HEK293T (cell line): ENCODE data around the gene SURF4.

Experiments used
- ARNT ChIP-seq: fragments of 450-650 bp; IDR thresholded peaks from 2 replicates; pipeline ENCODE4 v1.6.1; 2017; ENCODE audit warnings: mild to moderate bottlenecking
- BHLHE40 ChIP-seq: fragments of 450-650 bp; IDR thresholded peaks from 2 replicates; pipeline ENCODE4 v1.6.1; 2016; ENCODE audit warnings: mild to moderate bottlenecking, moderate library complexity, borderline replicate concordance
- ELF4 ChIP-seq: fragments of 450-650 bp; IDR thresholded peaks from 2 replicates; pipeline ENCODE4 v1.6.1; 2017; ENCODE audit warnings: antibody characterized with exemption
- FOXA1 ChIP-seq: fragments of 450-650 bp; IDR thresholded peaks from 2 replicates; pipeline ENCODE4 v1.6.1; 2016; ENCODE audit warnings: mild to moderate bottlenecking
- FOXK2 ChIP-seq: fragments of 450-650 bp; IDR thresholded peaks from 2 replicates; pipeline ENCODE4 v1.6.1; 2016; ENCODE audit warnings: mild to moderate bottlenecking
- FOXM1 ChIP-seq: fragments of 450-650 bp; IDR thresholded peaks from 2 replicates; pipeline ENCODE4 v1.6.1; 2017; ENCODE audit warnings: mild to moderate bottlenecking, borderline replicate concordance
- LEF1 ChIP-seq: fragments of 450-650 bp; IDR thresholded peaks from 2 replicates; pipeline ENCODE4 v1.6.1; 2017; ENCODE audit warnings: mild to moderate bottlenecking, borderline replicate concordance
- SP1 ChIP-seq: fragments of 450-650 bp; IDR thresholded peaks from 2 replicates; pipeline ENCODE4 v1.6.1; 2017
- SUZ12 ChIP-seq: fragments of 450-650 bp; IDR thresholded peaks from 2 replicates; pipeline ENCODE4 v1.6.1; 2016; ENCODE audit warnings: mild to moderate bottlenecking
- TARDBP ChIP-seq: fragments of 450-650 bp; IDR thresholded peaks from 2 replicates; pipeline ENCODE4 v1.6.1; 2016
- ZNF384 ChIP-seq: fragments of 450-650 bp; IDR thresholded peaks from 2 replicates; pipeline ENCODE4 v1.6.1; 2016

DNA sequence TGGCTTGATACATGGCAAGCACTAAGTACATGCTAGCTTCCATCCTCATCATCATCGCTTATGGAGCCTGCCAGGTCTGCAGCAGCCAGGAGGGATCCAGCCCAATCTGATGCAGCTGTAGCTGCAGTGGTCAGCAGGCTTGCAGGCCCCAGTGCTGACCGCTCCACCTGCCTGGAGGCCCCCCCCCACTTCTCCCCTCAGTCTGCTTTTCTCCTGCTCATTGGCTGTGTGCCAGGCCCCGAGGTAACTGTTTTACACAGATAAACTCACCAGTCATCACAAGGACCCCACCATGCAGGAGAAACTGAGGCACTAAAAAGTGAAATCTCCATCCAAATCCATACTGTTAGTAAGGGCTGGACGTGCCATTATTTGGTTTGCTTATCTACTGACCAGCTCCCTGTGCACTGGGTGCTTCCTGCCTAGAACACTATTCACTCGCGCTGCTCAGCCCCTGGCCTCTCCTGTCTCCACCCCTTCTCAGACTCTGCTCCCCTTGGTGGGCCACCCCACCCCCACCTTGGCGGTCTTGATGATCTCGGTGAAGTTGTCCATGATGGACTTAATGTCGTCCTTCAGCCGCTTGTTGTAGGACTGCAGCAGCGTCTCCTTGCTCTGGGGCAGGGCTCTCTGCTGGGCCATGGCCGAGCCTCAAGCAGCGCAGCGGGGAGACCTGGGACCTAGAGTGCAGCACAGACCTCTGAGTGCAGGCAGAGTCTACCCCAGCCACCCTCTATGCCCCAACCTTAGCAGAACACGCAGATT is 29.7 kb downstream of the SURF4 start:
- no peak for TF ChIP-seq FOXA1
- no peak for TF ChIP-seq ELF4
- TF ChIP-seq SP1 = no peak
- no peak for TF ChIP-seq ZNF384
- no peak for TF ChIP-seq BHLHE40
- TF ChIP-seq SUZ12 = no peak
- TF ChIP-seq ARNT = no peak
- no peak for TF ChIP-seq FOXK2
- no peak for TF ChIP-seq FOXM1
- no peak for TF ChIP-seq LEF1
- TF ChIP-seq TARDBP = no peak
